ENCODE measurements around the gene PREX1. TPM values are rescaled to one million over a fixed set of nuclear protein-coding genes. Genes with fewer than 3 reads are reported as not detected.

Gene PREX1
- total RNA-seq, 3 donors from 2014 or later: 9.9 to 14.1 (median 13.5) TPM

GRCh38 chr20:48722737-48723191 lies 105.0 kb downstream of the PREX1 start:
- TF ChIP-seq CTCF (IDR thresholded peaks at IDR 0.05): no peak
- H3K9me3 ChIP-seq: no peaks in the 10 kb centered on the region
- peak in 2 of 3 donors; percentile 19 to 39 for DNase-seq
- H3K4me3 ChIP-seq: no peak overlapping the region
- intact Hi-C loops (cut with DNase I, micrococcal nuclease): no loop called here
- peak; percentile 39 for ATAC-seq
- H3K36me3 ChIP-seq (ENCODE audit: low read depth): no peaks in the 10 kb centered on the region
- H3K4me1 ChIP-seq (ENCODE audit: low read depth): peaks cover 12% of the 10 kb centered on the region

GRCh38 chr20:48722002-48722731 lies 105.6 kb downstream of the PREX1 start:
- H3K4me3 ChIP-seq: no peak overlapping the region
- H3K4me1 ChIP-seq (ENCODE audit: low read depth): peaks cover 18% of the 10 kb centered on the region
- DNase-seq (peak in 1 of 3 donors; percentile 44), ATAC-seq (peak; percentile 41)
- no peaks in the 10 kb centered on the region for H3K36me3 ChIP-seq (ENCODE audit: low read depth)
- no peaks in the 10 kb centered on the region for H3K9me3 ChIP-seq
- intact Hi-C loops (cut with DNase I, micrococcal nuclease): no loop called here
- no peak for TF ChIP-seq CTCF (IDR thresholded peaks at IDR 0.05)

GRCh38 chr20:48721324-48722001 lies 106.3 kb downstream of the PREX1 start:
- no peak for ATAC-seq
- TF ChIP-seq CTCF (IDR thresholded peaks at IDR 0.05): no peak
- Histone ChIP-seq H3K4me1 (ENCODE audit: low read depth) (peaks cover 18% of the 10 kb centered on the region), H3K4me3 (no peak overlapping the region), H3K36me3 (ENCODE audit: low read depth) (no peaks in the 10 kb centered on the region), H3K9me3 (no peaks in the 10 kb centered on the region)
- DNase-seq: no peak
- intact Hi-C loops (cut with DNase I, micrococcal nuclease): no loop called here

- H3K4me1 ChIP-seq (ENCODE audit: low read depth): peaks cover 18% of the 10 kb centered on the region
- intact Hi-C loops (cut with DNase I, micrococcal nuclease): no loop called here
Observed at GRCh38 chr20:48720256-48720985, 107.4 kb downstream of the PREX1 start.

More at GRCh38 chr20:48720256-48720985, 107.4 kb downstream of the PREX1 start:
- Histone ChIP-seq H3K9me3 (no peaks in the 10 kb centered on the region), H3K36me3 (ENCODE audit: low read depth) (no peaks in the 10 kb centered on the region), H3K4me3 (no peak overlapping the region)
- no peak for TF ChIP-seq CTCF (IDR thresholded peaks at IDR 0.05)
- no peak for ATAC-seq
- no peak for DNase-seq

Data from mucosa of descending colon (tissue), 3 donors.